HEK293T (cell line): Measurements from ENCODE around the gene THRB.
A peak's percentile ranks its signal among the peaks of the same experiment; 100 is the strongest.

Experiments used
- CTCF ChIA-PET: fragments of 350-600 bp; formaldehyde crosslinking; extraction: SDS; loops from one replicate; lab custom pipeline; 2021; ENCODE audit warnings: antibody characterized with exemption, inconsistent platforms; lab: Yijun Ruan, JAX
- POLR2A ChIA-PET: fragments of 350-600 bp; formaldehyde crosslinking; extraction: SDS; loops from one replicate; lab custom pipeline; 2020; ENCODE audit warnings: antibody characterized with exemption, inconsistent platforms; lab: Yijun Ruan, JAX
- DNase-seq: peaks from one replicate; pipeline ENCODE4 v3.0.0; 2012; ENCODE audit warnings: mixed read lengths; ENCODE audit errors: extremely low spot score
- ARNT ChIP-seq: fragments of 450-650 bp; IDR thresholded peaks from 2 replicates; pipeline ENCODE4 v1.6.1; 2017; ENCODE audit warnings: mild to moderate bottlenecking
- BHLHE40 ChIP-seq: fragments of 450-650 bp; IDR thresholded peaks from 2 replicates; pipeline ENCODE4 v1.6.1; 2016; ENCODE audit warnings: mild to moderate bottlenecking, moderate library complexity, borderline replicate concordance
- CTBP1 ChIP-seq: fragments of 450-650 bp; IDR thresholded peaks from 2 replicates; pipeline ENCODE4 v1.6.1; 2016; ENCODE audit warnings: borderline replicate concordance
- ELF4 ChIP-seq: fragments of 450-650 bp; IDR thresholded peaks from 2 replicates; pipeline ENCODE4 v1.6.1; 2017; ENCODE audit warnings: antibody characterized with exemption
- FOXA1 ChIP-seq: fragments of 450-650 bp; IDR thresholded peaks from 2 replicates; pipeline ENCODE4 v1.6.1; 2016; ENCODE audit warnings: mild to moderate bottlenecking
- FOXK2 ChIP-seq: fragments of 450-650 bp; IDR thresholded peaks from 2 replicates; pipeline ENCODE4 v1.6.1; 2016; ENCODE audit warnings: mild to moderate bottlenecking
- FOXM1 ChIP-seq: fragments of 450-650 bp; IDR thresholded peaks from 2 replicates; pipeline ENCODE4 v1.6.1; 2017; ENCODE audit warnings: mild to moderate bottlenecking, borderline replicate concordance
- HDGF ChIP-seq: fragments of 450-650 bp; IDR thresholded peaks from 2 replicates; pipeline ENCODE4 v1.6.1; 2017; ENCODE audit warnings: antibody characterized with exemption, borderline replicate concordance
- L3MBTL2 ChIP-seq: fragments of 450-650 bp; conservative IDR thresholded peaks from 2 replicates; pipeline ENCODE4 v1.6.1; 2016; ENCODE audit warnings: mild to moderate bottlenecking
- LEF1 ChIP-seq: fragments of 450-650 bp; IDR thresholded peaks from 2 replicates; pipeline ENCODE4 v1.6.1; 2017; ENCODE audit warnings: mild to moderate bottlenecking, borderline replicate concordance
- NFRKB ChIP-seq: fragments of 450-650 bp; IDR thresholded peaks from 2 replicates; pipeline ENCODE4 v1.6.1; 2016; ENCODE audit warnings: mild to moderate bottlenecking, moderate library complexity
- SP1 ChIP-seq: fragments of 450-650 bp; IDR thresholded peaks from 2 replicates; pipeline ENCODE4 v1.6.1; 2017
- SUZ12 ChIP-seq: fragments of 450-650 bp; IDR thresholded peaks from 2 replicates; pipeline ENCODE4 v1.6.1; 2016; ENCODE audit warnings: mild to moderate bottlenecking
- TARDBP ChIP-seq: fragments of 450-650 bp; IDR thresholded peaks from 2 replicates; pipeline ENCODE4 v1.6.1; 2016
- ZNF384 ChIP-seq: fragments of 450-650 bp; IDR thresholded peaks from 2 replicates; pipeline ENCODE4 v1.6.1; 2016
- TF ChIP-seq, protein P1 (sequence below): fragments of 450-650 bp; IDR thresholded peaks from 2 replicates; pipeline ENCODE4 v1.6.1; 2016

THRB gene

DNA sequence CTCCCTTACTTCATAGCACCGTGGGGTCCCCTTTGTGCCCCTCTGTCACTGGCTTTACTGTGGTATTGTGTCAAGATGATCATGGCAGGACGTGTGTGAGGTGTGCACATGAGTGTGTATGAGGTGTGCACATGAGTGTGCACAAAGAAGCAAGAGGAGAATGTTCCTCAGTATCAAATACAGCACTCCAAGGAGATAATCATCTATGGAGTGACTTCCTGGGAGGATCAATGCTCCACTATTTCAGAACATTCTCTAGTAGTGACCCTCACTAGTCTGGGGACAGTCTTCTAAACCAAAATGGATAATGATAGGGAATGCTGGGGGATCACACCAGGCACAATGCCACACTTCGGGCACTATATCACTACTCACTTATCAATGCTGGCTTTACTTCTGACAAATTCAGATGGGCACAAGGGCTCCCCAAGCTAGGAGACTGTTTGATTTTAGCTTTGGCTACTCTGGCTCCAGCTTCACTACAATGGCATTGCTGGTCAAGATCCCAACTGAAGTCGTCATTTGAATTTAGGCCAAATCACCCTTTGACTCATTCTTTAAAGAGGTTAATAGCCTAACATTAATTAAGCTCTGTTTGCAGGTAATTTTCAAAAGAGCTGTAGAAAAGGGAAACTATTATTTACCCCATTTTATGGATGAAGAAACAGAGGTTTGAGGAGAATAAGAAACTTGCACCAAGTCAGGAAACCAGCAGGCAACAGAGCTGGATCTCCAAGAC is 124.1 kb downstream of the THRB start:
- CTCF ChIA-PET, result no interaction called here
- POLR2A ChIA-PET, result no interaction called here
- no peak for DNase-seq
- TF ChIP-seq ARNT (no peak), FOXA1 (no peak), TARDBP (no peak), FOXK2 (no peak), SUZ12 (no peak), ELF4 (no peak), ZNF384 (no peak), FOXM1 (no peak), NFRKB (no peak), CTBP1 (no peak), LEF1 (no peak), BHLHE40 (no peak), L3MBTL2 (no peak)
- TF ChIP-seq, protein P1, sequence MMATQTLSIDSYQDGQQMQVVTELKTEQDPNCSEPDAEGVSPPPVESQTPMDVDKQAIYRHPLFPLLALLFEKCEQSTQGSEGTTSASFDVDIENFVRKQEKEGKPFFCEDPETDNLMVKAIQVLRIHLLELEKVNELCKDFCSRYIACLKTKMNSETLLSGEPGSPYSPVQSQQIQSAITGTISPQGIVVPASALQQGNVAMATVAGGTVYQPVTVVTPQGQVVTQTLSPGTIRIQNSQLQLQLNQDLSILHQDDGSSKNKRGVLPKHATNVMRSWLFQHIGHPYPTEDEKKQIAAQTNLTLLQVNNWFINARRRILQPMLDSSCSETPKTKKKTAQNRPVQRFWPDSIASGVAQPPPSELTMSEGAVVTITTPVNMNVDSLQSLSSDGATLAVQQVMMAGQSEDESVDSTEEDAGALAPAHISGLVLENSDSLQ, result no peak

DNA sequence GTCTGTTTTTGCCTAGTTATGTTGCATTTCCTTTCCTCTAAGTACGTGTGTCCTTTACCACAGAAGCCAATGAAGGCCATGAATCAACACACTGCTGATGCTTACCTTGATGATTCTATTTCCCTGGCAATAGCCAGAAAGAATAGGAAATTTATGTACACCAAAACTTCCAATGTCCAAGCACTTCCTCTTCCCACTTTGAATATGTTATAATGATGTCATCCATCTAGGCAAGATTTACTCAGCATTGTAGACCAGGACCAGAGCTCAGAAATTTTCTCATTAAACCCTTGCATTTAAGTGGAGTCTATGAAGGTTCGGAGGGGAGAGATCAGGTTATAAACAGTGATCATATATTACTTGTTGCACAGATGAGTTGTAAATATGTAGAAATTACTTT is 126.0 kb downstream of the THRB start:
- POLR2A ChIA-PET, result no interaction called here
- no peak for DNase-seq

DNA sequence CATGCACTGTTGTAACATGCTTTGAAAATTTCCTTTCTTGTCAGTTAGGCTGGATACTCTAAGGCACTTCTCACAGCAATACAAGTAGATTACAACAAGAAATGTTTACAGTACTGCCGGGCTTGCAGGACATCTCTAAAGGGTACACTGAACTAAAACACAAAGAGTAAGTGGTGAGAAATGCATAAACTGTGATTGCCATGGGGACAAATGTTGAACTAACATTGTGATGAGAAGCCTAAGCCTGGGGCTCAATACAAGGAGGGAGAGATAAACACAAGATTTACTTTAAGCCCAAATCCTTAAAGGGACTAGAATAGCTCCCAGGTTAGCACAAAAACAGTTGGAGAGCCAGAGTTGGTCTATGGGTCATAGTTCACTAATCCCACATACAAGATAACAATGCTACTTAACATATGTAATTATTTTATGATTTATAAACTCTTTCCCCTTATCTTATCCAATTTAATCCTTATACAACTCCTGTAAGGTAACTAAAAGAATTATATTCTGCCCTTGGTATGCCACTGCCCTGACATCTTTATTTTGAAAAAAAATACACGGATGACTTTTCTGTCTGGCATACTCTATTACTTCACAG is 126.9 kb downstream of the THRB start:
- TF ChIP-seq ARNT, result no peak
- TF ChIP-seq FOXM1, result no peak
- no peak for TF ChIP-seq SUZ12
- TF ChIP-seq FOXA1, result no peak
- no peak for TF ChIP-seq NFRKB
- no peak for TF ChIP-seq HDGF
- TF ChIP-seq SP1, result no peak
- TF ChIP-seq BHLHE40, result no peak
- DNase-seq, result no peak
- ChIA-PET CTCF (no interaction called here), POLR2A (no interaction called here)

More for the DNA sequence above, 126.0 kb downstream of the THRB start:
- TF ChIP-seq BHLHE40, result no peak
- CTCF ChIA-PET, result no interaction called here

DNA sequence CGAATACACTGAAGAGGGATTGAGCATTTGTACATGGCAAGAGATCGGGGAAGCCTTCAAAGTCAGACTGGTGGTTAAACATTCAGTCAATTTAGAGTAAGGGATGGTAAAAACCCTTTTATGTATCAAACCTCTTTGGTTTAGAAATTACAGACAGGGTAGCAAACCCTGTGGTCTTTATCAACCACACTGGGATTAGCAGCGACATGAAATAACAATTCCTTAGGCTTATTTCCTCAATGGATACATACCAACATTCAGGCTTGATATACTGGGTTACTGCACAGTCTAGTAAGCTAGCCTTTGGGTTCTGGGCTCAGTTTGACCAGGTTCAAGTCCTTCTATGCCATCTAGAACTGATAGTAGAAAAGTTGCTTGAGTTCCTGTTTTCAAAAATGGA is 127.4 kb downstream of the THRB start:
- DNase-seq, result no peak
- no peak for TF ChIP-seq BHLHE40
- no peak for TF ChIP-seq ZNF384
- TF ChIP-seq CTBP1, result no peak
- TF ChIP-seq, protein P1, result no peak
- no peak for TF ChIP-seq SP1
- TF ChIP-seq ARNT, result no peak
- no peak for TF ChIP-seq FOXK2
- TF ChIP-seq SUZ12, result no peak
- TF ChIP-seq NFRKB, result no peak
- no peak for TF ChIP-seq ELF4
- TF ChIP-seq FOXM1, result no peak
- TF ChIP-seq HDGF, result no peak
- no peak for TF ChIP-seq LEF1
- TF ChIP-seq FOXA1, result no peak
- TF ChIP-seq L3MBTL2, result no peak
- no peak for TF ChIP-seq TARDBP
- POLR2A ChIA-PET, result no interaction called here
- CTCF ChIA-PET, result no interaction called here

DNA sequence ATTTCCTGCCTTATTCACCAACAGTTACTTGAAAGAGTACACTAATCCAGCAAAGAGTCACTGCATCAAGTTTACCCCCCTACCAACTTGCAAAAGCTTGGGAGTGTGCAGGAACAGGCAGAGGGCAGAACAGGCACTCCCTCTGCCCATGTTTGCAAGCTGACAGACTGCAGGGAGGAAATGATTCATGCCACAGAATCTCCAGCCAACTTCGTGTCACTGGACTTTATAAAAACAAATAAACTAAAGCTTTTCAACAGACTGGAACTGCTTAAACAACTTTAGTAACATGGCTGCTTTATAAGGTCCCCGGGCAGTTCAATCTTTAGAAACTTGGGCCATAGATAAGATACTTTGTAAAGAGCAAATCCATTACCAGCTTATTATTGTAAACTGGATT is 129.5 kb downstream of the THRB start:
- TF ChIP-seq BHLHE40 (no peak), SP1 (no peak), TARDBP (no peak)
- TF ChIP-seq, protein P1, result peak; percentile 95
- ChIA-PET CTCF (interaction anchor here (0.5 kb wide), 1 partner anchor 51 kb away, joined by 5 read pairs; no protein-coding TSS in a partner anchor), POLR2A (no interaction called here)
- DNase-seq, result peak; percentile 55

DNA sequence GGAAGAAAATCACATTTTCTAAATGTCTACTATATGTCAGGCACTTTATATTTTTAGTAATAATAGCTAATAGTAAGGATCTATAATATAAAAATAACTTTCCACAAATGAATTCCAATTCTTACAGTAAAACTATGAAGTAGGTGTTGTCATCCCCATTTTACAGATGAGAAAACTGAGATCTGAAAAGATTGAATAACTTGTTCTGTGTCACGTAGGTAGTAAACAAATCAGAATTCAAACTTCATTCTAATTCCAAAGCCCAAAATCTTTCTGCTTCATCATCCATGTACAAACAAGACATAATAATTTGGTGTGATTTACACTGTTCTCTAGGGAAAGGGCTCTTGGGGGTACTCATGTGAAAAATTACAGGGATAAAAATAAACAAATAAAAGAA is 130.3 kb downstream of the THRB start:
- ChIA-PET POLR2A (no interaction called here), CTCF (no interaction called here)

DNA sequence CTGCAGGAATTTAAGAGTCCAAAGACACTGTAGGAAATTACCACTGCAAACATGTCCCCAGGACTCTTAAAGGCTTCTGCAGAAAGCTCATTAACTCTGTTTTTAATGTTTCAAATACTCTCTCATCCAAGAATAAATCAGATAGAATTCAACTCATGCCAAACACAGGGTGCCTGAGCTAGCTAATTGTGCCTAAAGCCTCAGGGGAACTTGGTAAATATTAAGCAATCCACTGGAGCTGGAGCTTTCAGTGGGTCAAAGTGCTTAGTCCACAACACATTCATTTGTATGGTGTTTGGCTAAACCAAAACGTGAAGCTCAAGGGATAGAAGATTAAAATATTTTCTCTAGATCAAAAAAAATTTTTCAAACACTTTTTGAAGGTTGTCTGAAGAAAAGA is 131.4 kb downstream of the THRB start:
- DNase-seq, result no peak
- CTCF ChIA-PET, result no interaction called here
- TF ChIP-seq LEF1, result no peak
- TF ChIP-seq, protein P1, result no peak
- TF ChIP-seq NFRKB, result no peak
- TF ChIP-seq CTBP1, result no peak
- no peak for TF ChIP-seq HDGF
- TF ChIP-seq TARDBP, result no peak
- no peak for TF ChIP-seq FOXM1
- POLR2A ChIA-PET, result no interaction called here

More for the DNA sequence above, 130.3 kb downstream of the THRB start:
- no peak for DNase-seq
- no peak for TF ChIP-seq TARDBP
- no peak for TF ChIP-seq HDGF
- no peak for TF ChIP-seq FOXM1
